Activated CD8-positive, alpha-beta memory T cell treated with anti-CD3 and anti-CD28 coated beads for 4 hours (primary cell): ENCODE results near the gene TTC27.

Experiments used
- DNase-seq, 2 donors: peaks; one replicate each; pipeline ENCODE4 v3.0.0-alpha.2; 2020; ENCODE audit warnings: low read depth in 2 of 2

Gene TTC27

DNA sequence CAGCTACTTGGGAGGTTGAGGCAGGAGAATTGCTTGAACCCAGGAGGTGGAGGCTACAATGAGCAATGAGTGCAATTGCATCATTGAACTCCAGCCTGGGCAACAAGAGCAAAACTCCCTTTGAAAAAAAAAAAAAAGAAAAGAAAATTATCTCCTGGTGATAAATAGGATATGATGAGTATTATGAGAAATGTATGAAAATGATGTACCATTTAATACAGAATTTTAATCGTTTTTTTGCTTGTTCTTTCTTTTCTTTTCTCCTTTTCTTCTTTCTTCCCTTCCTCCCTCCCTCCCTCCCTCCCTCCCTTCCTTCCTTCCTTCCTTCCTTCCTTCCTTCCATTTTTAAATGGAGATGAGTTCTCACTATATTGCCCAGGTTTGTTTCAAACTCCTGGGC is 40.4 kb downstream of the TTC27 start:
- DNase-seq, result no peak

GRCh38 chr2:32671885-32672533 is 44.2 kb downstream of the TTC27 start:
- DNase-seq, result no peak

GRCh38 chr2:32678825-32679224 is 51.0 kb downstream of the TTC27 start:
- no peak for DNase-seq

- DNase-seq, result no peak
These were observed 53.1 kb downstream of the TTC27 start for GRCh38 chr2:32680942-32681341.

- DNase-seq, result no peak
These were observed 55.8 kb downstream of the TTC27 start for GRCh38 chr2:32683520-32684086.

DNA sequence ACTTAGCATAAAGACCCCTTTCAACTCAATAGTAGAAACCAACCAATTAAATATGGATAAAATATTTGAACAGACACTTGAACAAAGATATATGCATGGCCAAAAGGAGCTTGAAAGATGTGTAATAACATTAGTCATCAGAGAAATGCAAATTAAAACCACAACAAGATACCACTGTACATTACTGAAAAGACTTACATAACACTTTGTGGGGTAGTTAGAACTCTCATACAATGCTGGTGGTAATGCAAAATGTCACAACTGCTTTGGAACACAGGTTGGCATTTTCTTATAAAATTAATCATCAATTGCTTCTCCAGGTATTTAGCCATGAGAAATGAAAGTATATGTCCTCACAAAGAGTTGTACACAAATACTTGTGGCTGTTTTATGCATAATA is 60.7 kb downstream of the TTC27 start:
- no peak for DNase-seq

DNA sequence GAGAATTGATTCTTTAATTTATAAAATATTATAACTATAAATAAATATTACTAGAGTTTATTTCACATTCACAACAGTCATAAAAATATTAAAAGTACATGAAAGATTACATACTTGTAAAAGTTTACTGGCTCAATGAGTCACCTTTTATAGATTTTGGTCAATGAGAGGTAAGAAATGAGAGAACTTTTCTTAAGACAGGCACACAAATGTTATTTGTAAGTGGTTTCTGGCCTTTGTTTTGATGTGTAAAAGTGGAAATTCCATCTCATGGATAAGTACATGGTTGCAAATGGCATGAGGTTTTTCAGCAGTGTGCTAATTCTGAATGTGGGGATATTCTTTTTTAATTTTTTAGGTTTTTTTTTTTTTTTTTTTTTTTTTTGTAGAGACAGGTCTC is 63.8 kb downstream of the TTC27 start:
- DNase-seq, result no peak

DNA sequence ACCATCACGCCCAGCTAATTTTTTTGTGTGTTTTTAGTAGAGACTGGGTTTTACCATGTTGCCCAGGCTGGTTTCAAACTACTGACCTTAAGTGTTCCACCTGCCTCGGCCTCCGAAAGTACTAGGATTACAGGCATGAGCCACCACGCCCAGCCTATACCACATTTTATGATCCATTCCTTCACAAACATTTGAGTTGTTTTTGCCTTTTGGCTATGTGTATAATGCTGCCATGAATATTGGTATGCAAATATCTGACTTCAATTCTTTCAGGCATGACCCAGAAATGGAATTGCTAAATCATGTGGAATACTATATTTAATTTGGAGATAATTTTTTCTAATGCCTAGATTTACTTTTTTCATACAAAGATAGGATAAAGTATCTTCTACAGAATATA is 68.6 kb downstream of the TTC27 start:
- no peak for DNase-seq

DNA sequence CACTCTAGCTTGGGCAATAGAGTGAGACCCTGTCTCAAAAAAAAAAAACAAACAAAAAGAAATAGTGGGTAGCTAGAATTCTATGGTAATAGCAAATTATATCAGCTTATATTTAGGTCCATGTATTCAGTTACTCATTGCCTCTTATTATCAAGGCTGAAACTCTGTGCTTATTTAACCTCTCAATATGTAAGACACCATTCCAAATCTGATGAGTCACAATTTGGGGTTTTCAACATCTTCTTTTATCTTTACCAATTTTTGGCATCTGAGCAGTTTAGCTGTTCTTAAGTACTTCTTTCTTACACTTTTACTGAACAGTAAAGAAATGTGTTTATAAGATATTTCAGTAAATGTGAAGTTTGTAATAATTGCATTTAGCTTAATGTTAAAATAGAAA is 69.3 kb downstream of the TTC27 start:
- DNase-seq, result no peak

DNA sequence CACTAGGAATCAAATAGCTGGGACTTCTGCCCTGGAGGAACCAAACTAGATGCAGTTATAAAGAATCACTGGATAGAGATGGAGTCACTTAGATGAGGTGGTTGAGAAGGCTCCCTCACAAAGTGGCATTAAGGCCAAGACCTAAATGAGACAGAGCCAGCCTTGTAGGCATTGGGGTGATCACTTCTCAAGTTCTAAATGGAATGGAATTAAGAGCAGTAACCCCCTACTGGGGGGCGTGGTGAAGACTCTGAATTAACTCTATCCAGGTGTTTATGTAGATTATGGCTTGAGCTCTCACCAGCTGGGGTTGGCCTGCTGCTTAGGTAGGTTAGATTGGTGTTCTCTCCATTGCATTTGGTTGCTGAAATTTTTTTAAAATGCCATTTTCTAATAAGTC is 71.3 kb downstream of the TTC27 start:
- no peak for DNase-seq

DNA sequence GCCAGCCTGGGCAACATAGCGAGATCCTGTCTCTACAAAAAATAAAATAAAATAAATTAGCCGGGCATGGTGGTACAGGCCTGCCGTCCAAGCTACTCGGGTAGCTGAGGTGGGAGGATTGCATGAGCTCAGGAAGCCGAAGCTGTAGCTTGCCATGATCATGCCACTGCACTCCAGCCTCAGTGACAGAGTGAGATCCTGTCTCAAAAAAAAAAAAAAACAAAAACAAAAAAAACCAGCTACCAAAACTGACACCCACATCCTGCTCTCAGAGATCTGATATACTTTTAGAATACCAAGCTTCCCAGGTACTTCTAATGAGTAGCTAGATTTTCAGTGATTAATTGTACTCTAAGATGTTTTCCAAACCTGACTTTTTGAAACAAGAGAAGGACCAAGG is 74.0 kb downstream of the TTC27 start:
- DNase-seq, result no peak

DNA sequence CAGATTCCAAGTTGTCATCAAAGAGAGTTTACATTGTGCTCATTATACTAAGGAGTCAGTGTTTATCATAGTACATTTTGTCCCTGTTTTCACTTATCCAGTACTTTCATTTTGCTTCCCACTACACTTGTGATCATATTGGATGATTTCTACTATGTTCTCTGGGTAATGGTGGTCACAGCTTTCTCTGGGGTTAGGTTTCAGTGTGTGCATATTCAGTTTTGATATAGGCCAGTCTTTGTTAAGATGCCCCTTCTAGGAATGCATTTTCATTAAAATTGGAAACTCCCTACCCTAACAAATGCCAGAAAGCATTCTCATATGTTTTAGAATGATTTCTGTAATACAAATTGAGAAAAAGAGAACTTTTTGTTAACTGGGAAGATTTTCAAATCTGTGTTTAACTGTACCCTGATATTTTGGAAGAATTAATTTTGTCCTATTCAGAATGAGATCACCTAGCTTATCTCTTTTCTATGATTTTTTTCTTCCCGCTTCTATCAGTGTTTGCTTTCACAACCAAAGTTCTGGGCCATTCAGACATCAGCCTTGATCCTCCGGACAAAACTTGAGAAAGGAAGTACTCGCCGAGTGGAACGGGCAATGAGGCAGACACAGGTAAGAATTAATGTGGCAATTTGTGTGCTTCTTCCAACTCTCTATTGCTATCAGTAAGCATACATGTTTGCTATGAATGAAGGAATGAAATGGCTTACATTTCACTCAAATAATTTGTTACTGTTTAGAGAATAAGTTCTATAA is 74.6 kb downstream of the TTC27 start:
- no peak for DNase-seq

GRCh38 chr2:32706815-32707579 is 79.1 kb downstream of the TTC27 start:
- DNase-seq, result no peak

DNA sequence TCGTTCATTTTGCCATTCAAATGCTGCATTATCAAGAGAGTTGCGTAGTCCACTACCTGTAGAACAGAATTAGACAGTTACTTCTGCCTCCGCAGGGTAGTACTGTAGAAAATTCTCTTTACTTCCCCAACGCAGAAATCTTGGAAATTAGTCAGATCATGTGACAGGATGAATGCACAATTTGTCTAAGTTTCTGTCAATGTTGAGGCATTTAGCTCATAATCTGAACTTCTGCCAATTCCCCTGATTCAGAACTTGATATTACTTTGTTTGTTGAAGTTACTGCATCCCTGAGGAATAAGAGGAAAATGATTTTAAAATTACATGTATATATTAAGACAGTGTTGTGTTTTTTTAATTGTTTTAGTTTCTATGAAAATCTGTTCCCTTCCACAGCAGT is 83.4 kb downstream of the TTC27 start:
- DNase-seq, result no peak

- DNase-seq, result no peak
These were observed 84.2 kb downstream of the TTC27 start for GRCh38 chr2:32711908-32712501.

DNA sequence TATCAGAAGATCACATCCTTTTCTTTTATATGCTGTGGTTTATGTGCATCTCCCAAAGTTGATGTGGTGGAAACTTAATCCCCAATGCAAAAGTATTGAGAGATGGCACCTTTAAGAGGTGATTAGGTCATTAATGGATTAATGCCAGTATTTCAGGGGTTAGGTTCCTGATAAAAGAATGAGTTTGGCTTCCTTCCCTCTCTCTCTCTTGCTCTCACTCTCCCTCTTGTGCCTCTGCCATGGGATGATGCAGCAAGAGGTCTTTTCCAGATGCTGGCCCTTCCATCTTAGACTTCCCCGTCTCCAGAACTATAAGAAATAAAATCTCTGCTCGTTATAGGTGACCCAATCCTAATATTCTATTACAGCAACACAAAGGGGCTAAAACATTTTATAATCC is 85.0 kb downstream of the TTC27 start:
- no peak for DNase-seq

DNA sequence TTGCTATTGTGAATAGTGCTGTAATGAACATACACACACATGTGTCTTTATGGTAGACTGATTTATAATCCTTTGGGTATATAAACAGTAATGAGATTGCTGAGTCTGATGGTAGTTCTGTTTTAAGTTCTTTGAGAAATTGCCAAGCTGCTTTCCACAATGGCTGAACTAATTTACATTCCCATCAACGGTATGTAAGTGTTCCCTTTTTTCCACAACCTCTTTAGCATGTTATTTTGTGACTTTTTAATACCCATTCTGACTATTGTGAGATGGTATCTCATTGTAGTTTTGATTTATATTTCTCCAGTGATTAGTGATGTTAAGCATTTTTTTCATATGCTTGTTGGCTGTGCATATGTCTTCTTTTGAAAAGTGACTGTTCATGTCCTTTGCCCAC is 86.7 kb downstream of the TTC27 start:
- no peak for DNase-seq

- no peak for DNase-seq
These were observed 87.6 kb downstream of the TTC27 start for GRCh38 chr2:32715391-32715841.

DNA sequence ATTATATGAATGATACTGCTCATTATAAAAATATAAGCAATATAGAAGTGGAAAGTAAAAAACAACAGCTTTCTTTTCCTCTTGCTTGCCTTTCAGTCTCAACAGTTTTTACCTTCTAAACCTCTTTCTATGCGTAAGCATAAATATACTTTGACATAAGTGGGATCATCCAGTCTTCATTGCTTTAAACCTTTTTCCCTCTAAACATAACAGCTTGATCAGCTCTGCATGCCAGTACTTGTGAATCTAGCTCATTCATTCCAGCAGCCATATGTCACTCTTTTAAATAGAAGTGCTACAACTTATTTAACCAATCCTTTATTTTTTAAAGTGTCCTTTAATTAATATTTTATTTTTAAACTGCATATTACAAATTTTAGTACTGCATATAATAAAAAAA is 88.1 kb downstream of the TTC27 start:
- no peak for DNase-seq

- DNase-seq, result no peak
These were observed 88.7 kb downstream of the TTC27 start for GRCh38 chr2:32716598-32716997.

- no peak for DNase-seq
These were observed 90.9 kb downstream of the TTC27 start for GRCh38 chr2:32718752-32719151.

GRCh38 chr2:32719430-32719829 is 91.6 kb downstream of the TTC27 start:
- no peak for DNase-seq
